SIG-M5 (cell line): Measurements from ENCODE around the gene C16orf89.
"Not testable (repeated sequence)": the region's sequence is repeated elsewhere in the genome, so short reads cannot be mapped to it uniquely, and the experiment has no call there.

Experiments used
- DNase-seq: peaks from one replicate; lab custom pipeline; 2025; lab: John Stamatoyannopoulos, UW

The C16orf89 gene

DNA sequence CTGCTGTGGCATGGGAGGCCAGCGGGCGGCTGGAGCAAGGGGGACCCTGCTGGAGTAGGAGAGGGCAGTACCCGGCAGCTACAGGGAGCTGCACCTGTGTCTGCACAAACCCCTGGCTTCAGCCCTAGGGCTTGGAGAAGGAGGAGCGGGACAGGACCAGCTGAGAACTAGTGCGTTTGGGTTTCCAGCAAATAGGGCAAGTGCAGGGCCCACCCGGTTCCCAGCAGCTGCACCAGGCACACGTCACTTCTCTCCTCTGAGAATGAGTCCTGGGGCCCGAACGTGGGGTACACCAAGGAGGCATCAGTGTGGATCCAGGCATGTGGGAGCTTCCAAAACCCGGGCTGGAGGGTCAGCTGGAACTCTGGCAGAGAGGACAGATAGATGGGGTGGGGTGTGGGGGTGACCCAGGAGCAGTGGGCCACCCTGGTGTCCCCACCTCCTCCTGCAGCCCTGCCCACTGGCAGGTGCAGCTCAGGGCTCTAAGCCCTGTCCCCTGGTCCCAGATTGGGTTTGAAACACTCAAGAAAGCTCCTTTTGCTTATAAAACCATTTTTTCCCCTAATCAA is 5.6 kb downstream of the C16orf89 start:
- DNase-seq: no peak

DNA sequence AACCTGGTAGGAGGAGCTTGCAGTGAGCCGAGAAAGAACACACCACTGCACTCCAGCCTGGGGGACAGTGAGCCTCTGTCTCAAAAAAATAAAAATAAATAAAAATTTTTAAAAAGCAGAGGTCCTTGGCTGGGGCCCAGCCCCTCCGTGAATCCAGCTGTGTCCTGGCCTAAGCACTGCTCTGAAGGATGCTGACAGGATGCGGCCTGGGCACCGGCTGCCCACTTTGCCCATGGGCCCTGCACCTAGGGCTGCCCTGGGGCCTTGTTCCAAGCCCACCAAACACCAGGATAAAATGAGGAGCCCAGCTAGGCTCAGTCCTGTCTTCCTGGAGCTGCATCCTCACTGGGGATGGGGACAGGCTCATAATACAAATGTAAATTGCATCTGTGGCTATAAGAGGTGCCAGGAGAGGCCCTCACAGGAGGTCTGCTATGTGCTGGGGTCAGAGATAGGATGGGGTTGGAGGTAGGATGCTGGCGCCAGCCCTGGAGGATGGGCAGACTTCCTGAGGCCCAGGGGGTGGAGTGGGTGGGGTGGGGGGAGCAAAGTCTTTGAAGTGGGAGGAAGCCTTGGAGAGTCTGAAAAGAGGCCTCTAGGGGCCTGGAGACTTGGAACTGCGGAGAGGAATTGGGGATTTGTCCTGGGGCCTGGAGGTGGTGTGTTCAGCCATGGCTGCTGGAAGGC is 6.2 kb downstream of the C16orf89 start:
- DNase-seq: no peak

GRCh38 chr16:5058476-5058875 is 7.3 kb downstream of the C16orf89 start:
- no peak for DNase-seq

GRCh38 chr16:5056352-5056751 is 9.4 kb downstream of the C16orf89 start:
- no peak for DNase-seq

- no peak for DNase-seq
These were observed 10.6 kb downstream of the C16orf89 start for GRCh38 chr16:5054876-5055865.

GRCh38 chr16:5046914-5047313 is 18.8 kb downstream of the C16orf89 start:
- DNase-seq: no peak

DNA sequence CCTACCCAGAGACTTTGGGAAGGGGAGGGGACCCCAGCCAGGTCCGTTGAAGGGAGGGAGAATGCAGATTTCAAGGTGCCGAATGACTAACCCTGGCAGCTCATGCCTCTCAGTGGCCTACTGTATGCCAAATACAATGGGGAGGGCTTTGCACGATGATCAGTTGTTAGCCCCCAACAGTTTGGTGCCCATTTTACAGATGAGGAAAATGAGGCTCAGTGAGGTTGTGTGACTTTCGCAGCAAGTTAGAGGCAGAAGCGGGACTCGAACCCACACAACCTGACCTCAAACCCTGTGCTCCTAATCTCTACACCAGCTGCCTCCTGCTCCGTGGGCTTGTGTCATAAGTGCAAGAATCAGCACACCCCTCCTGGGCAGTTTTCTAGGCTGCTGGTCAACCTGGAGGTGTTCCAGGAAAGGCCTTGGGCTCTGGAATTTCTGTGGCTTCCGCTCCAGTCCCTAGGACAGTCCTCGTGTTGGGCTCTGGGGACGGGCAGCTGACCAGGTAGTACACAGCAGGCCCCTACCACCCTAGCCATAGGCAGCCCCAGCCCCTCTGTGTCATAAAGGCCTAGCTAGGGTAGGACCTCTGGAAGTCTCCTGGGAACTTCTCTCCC is 20.1 kb downstream of the C16orf89 start:
- DNase-seq: no peak

DNA sequence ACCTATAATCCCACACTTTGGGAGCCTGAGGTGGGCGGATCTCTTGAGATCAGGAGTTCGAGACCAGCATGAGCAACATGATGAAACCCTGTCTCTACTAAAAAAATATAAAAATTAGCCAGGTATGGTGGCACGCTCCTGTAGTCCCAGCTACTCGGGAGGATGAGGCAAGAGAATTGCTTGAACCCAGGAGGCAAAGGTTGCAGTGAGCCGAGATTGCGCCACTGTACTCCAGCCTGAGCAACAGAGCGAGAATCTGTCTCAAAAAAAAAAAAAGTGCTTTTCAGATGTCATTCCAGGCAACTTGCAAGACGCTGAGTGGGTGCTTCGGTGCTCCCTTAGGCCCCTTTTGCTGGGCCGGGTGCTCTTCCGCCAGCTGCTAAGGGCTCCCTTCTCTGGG is 21.2 kb downstream of the C16orf89 start:
- DNase-seq: not testable (repeated sequence)

DNA sequence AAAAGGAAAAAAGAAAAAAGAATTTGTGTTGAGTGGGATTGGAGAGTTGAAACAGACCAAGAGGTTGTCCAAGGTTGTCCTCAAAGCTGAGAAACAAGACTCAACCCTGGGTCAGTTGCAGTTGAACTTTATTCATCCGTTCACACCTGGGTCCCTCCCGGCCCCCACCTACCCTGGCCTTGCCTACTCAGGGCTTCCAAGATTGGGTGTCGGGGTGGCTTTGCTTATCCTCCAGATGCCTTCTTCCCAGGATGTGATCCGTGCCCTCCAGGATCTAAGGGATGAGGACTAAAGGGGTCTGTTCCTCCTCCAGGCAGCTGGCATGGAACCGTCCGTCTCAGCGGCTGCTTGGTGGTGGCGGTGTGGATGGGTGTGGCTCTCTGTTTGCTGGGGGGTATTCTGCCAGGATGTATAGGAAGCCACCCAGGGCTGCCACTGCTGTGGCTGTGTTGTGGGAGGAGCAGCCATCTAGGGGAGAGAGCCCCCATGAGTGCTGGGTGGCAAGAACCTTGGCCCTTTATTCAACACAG is 21.7 kb downstream of the C16orf89 start:
- no peak for DNase-seq

DNA sequence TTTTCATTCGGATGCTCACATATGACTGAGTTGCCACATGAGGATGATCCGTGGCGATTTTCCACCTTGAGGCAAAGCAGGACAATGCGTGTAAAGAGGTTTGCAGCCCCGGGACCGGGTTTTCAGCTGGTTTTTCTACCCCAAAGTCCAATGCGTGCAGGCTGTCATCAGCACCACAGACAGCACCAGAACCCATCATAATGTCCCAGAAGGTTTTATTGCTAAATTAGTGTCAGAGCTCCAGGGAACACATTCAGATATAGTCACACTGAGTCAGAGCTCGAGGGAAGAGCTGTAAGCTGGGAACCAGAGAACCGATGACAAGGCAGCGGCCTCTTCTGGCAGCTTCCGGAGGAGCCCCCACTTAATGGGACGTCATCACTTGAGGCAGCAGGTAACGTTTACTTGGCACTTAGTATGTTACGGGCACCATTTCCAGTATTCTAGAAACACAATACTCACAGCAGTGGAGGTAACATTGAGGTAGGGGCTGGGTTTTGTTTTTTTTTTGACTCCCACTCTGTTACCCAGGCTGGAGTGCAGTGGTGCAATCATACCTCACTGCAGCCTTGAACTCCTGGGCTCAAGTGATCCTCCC is 23.1 kb downstream of the C16orf89 start:
- no peak for DNase-seq

GRCh38 chr16:5041600-5042133 is 24.1 kb downstream of the C16orf89 start:
- DNase-seq: no peak

DNA sequence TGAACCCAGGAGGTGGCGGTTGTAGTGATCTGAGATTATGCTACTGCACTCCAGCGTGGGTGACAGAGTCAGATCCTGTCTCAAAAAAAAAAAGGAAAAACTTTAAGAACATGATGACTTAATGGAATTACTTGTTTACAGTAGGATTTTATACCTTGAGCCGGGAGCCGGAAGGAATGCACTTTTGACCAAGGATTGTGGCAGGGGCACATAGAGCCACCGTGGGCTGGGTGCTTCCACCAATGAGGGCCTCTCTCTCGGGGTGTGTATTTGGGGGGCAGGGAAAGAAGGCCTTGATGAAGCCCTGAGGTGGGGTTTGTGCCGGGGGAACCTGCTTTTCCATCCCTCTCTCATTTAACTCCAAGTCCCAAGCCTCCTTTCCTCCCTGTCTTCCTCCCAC is 25.3 kb downstream of the C16orf89 start:
- no peak for DNase-seq

GRCh38 chr16:5036228-5037156 is 29.3 kb downstream of the C16orf89 start:
- DNase-seq: no peak

DNA sequence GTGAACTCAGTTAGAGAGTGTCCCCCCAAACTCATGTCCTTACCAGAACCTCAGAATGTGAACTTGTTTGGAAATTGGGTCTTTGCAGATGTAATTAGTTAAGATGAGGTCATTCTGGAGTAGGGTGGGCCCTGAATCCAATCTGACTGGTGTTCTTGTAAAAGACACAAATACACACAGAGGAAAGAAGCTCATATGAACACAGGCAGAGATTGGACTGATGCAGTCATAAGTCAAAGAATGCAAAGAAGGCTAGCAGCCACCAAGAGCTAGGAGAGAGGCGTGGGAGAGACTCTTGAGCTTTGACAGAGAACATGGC is 29.9 kb downstream of the C16orf89 start:
- no peak for DNase-seq

- no peak for DNase-seq
These were observed 31.6 kb downstream of the C16orf89 start for GRCh38 chr16:5034167-5034523.

DNA sequence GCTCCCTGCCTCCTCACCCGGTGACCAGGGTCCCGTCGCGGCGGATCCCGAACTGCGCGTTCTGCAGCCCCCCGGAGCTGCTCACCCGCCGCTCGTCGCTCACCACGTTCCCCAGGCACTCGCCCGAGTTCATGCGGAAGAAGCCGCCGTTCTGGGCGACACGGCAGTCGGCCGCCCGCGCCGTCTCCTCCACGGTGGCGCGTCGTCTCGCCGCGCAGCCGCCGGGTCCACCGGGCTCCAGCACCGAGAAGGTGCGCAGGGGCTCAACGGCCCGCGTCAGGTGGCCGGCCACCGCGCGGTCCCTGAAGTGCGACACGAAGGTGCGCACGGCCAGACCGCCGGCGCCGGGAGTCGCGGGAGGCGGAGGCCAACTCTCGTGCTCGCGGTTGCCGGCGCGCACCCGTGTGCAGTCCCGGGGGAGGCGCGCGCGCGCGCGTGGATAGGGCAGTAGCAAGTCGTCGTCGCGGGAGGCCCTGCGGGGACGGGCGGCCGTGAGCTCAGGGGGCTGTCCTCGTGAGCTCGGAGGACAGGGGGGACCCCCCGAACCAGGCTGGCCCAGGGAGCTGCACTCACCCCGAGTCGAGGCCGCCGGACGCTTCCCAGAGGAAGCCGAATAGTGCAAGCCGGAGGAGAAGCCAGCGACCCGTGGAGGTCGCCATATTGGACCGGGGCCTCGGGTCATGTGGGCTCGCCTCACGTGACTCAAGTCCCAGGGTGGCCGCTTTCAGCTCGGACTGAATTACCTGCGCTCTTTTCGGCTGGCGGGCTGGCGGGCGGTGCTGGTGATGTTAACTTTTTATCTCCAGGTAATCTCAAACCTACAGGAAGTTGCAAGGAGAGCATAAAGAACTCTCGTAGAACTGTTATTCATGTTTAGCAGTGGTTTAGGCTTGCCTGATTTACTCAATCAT is 32.2 kb downstream of the C16orf89 start, which contains the start of gene NAGPA:
TSS of gene NAGPA (minus strand) at position 680 of the 911 bp plus-strand sequence. CDS start at position 659, 21 bp downstream.
- DNase-seq: no peak

DNA sequence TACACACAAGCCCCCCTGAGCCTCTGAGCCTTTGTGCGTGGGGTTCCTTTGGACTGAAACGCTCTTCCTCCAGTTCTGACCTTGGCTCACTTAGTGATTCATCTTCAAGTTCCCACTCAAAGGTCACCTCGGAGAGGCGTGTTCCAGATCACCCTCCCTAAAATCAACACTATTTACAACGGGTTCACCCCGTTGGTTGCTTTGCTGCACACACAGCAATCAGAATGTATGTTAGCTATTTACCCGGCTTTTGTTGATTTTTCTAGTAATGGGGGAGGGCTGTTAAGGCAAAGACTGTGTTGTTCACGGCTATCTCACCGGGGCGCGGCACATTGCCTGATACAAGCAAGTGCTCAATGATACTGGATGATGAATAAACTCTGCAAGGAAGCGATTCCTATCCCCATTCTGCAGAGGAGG is 33.0 kb downstream of the C16orf89 start:
- no peak for DNase-seq

GRCh38 chr16:5031601-5032000 is 34.2 kb downstream of the C16orf89 start:
- no peak for DNase-seq

- no peak for DNase-seq
These were observed 35.4 kb downstream of the C16orf89 start for GRCh38 chr16:5030251-5030870.
